GM18858 (cell line): ENCODE data around the gene FBXO39.
"Not testable (repeated sequence)": the region's sequence is repeated elsewhere in the genome, so short reads cannot be mapped to it uniquely, and the experiment has no call there.

Experiments
- ATAC-seq: cut with Tn5 transposase; IDR thresholded peaks from one replicate; pipeline ENCODE4 v1.9.1; 2021; ENCODE audit not compliant: unreplicated experiment

The FBXO39 gene

GRCh38 chr17:6775871-6776405 is at the start of gene FBXO39:
TSS of gene FBXO39 (plus strand) at chr17:6776215. CDS start at chr17:6779869, 3,654 bp downstream.
- ATAC-seq: no peak

GRCh38 chr17:6729531-6729930 is 46.5 kb upstream of the FBXO39 start:
- ATAC-seq: no peak

GRCh38 chr17:6746665-6747064 is 29.4 kb upstream of the FBXO39 start:
- ATAC-seq: not testable (repeated sequence)

GRCh38 chr17:6748617-6749016 is 27.4 kb upstream of the FBXO39 start:
- no peak for ATAC-seq

GRCh38 chr17:6749519-6749918 is 26.5 kb upstream of the FBXO39 start:
- no peak for ATAC-seq

GRCh38 chr17:6752068-6752909 is 23.7 kb upstream of the FBXO39 start:
- no peak for ATAC-seq

GRCh38 chr17:6753006-6753445 is 23.0 kb upstream of the FBXO39 start:
- no peak for ATAC-seq

- no peak for ATAC-seq
Measured at GRCh38 chr17:6753546-6753945, 22.5 kb upstream of the FBXO39 start.

GRCh38 chr17:6755281-6755680 is 20.7 kb upstream of the FBXO39 start:
- ATAC-seq: no peak

- ATAC-seq: no peak
Measured at GRCh38 chr17:6755731-6756184, 20.3 kb upstream of the FBXO39 start, which contains the start of gene XAF1. TSS of gene XAF1 (plus strand) at chr17:6756046. CDS start at chr17:6756079, 33 bp downstream.

- no peak for ATAC-seq
Measured at GRCh38 chr17:6756425-6757031, 19.5 kb upstream of the FBXO39 start.

- no peak for ATAC-seq
Measured at GRCh38 chr17:6757747-6758146, 18.3 kb upstream of the FBXO39 start.

GRCh38 chr17:6761779-6762178 is 14.2 kb upstream of the FBXO39 start:
- ATAC-seq: no peak

GRCh38 chr17:6768447-6768846 is 7.6 kb upstream of the FBXO39 start:
- ATAC-seq: no peak

GRCh38 chr17:6772016-6772415 is 4.0 kb upstream of the FBXO39 start:
- no peak for ATAC-seq

- ATAC-seq: not testable (repeated sequence)
Measured at GRCh38 chr17:6774906-6775305, 1.1 kb upstream of the FBXO39 start.

GRCh38 chr17:6779411-6779810 is 3.4 kb downstream of the FBXO39 start:
- ATAC-seq: no peak

- ATAC-seq: no peak
Measured at GRCh38 chr17:6780001-6780400, 4.0 kb downstream of the FBXO39 start.

GRCh38 chr17:6780886-6781285 is 4.9 kb downstream of the FBXO39 start:
- no peak for ATAC-seq

- no peak for ATAC-seq
Measured at GRCh38 chr17:6782244-6782643, 6.2 kb downstream of the FBXO39 start.

GRCh38 chr17:6786618-6787017 is 10.6 kb downstream of the FBXO39 start:
- ATAC-seq: no peak
